ENCODE measurements around the gene SLC46A3. TPM values are rescaled to one million over a fixed set of nuclear protein-coding genes. Genes with fewer than 3 reads are reported as not detected.

The SLC46A3 gene
- total RNA-seq, 6 donors from 2014 or later: 5.8 to 25.0 (median 14.6) TPM

- no peak for DNase-seq
- H3K4me3 ChIP-seq: no peak overlapping the region
- H3K4me1 ChIP-seq: no peaks in the 10 kb centered on the region
- no peak for ATAC-seq (ENCODE audit: low FRiP score in 2 of 2)
- 58 to 62% methylated on average over 2 of the region's 2 CpGs for WGBS, 2 donors
- no peak overlapping the region for H3K27ac ChIP-seq
- TF ChIP-seq EP300 (IDR thresholded peaks at IDR 0.05) (no peak), CTCF (IDR thresholded peaks at IDR 0.05) (no peak), POLR2AphosphoS5 (IDR thresholded peaks at IDR 0.05) (no peak), POLR2A (IDR thresholded peaks at IDR 0.05) (no peak)
- no peaks in the 10 kb centered on the region for H3K36me3 ChIP-seq
- H3K27me3 ChIP-seq: no peaks in the 10 kb centered on the region
- H3K9me3 ChIP-seq: no peaks in the 10 kb centered on the region
Observed at GRCh38 chr13:28728642-28729041, 9.9 kb upstream of the SLC46A3 start.

GRCh38 chr13:28725046-28725610 lies 6.4 kb upstream of the SLC46A3 start:
- no peaks in the 10 kb centered on the region for H3K36me3 ChIP-seq
- ATAC-seq (ENCODE audit: low FRiP score in 2 of 2): no peak

GRCh38 chr13:28723806-28724205 lies 5.0 kb upstream of the SLC46A3 start:
- Histone ChIP-seq H3K4me1 (peaks cover 0 to 7% (median 6%) of the 10 kb centered on the region in 4 donors), H3K4me3 (no peak overlapping the region), H3K27me3 (no peaks in the 10 kb centered on the region), H3K27ac (no peak overlapping the region), H3K9me3 (no peaks in the 10 kb centered on the region), H3K36me3 (no peaks in the 10 kb centered on the region)
- TF ChIP-seq CTCF (IDR thresholded peaks at IDR 0.05): no peak
- DNase-seq (peak in 1 of 2 donors; percentile 77), ATAC-seq (ENCODE audit: low FRiP score in 2 of 2) (no peak)
- WGBS, 2 donors: 97 to 98% methylated on average over 22 of the region's 22 CpGs

More at GRCh38 chr13:28725046-28725610, 6.4 kb upstream of the SLC46A3 start:
- 91 to 93% methylated on average over 3 of the region's 3 CpGs for WGBS, 2 donors
- no peaks in the 10 kb centered on the region for H3K27me3 ChIP-seq
- no peak overlapping the region for H3K4me3 ChIP-seq
- TF ChIP-seq POLR2A (IDR thresholded peaks at IDR 0.05) (no peak), CTCF (IDR thresholded peaks at IDR 0.05) (no peak)
- no peak overlapping the region for H3K27ac ChIP-seq
- DNase-seq: no peak
- H3K4me1 ChIP-seq: no peaks in the 10 kb centered on the region
- no peaks in the 10 kb centered on the region for H3K9me3 ChIP-seq

- 36 to 41% methylated on average over 15 of the region's 15 CpGs for WGBS, 2 donors
- ATAC-seq (ENCODE audit: low FRiP score in 2 of 2) (no peak), DNase-seq (no peak)
- peaks cover 20 to 30% (median 25%) of the 10 kb centered on the region in 4 donors for H3K4me1 ChIP-seq
- no peaks in the 10 kb centered on the region for H3K9me3 ChIP-seq
- H3K27me3 ChIP-seq: no peaks in the 10 kb centered on the region
- no peaks in the 10 kb centered on the region for H3K36me3 ChIP-seq
- TF ChIP-seq CTCF (IDR thresholded peaks at IDR 0.05) (no peak), POLR2A (IDR thresholded peaks at IDR 0.05) (no peak), EP300 (IDR thresholded peaks at IDR 0.05) (no peak), POLR2AphosphoS5 (IDR thresholded peaks at IDR 0.05) (no peak)
- H3K27ac ChIP-seq: peak overlapping the region; percentile 95 to 99 (median 96)
- H3K4me3 ChIP-seq: peak overlapping the region in 3 of 4 donors; percentile 62 to 78 (median 71)
Observed at GRCh38 chr13:28719227-28720055, 671 bp upstream of the SLC46A3 start.

Data from upper lobe of left lung (tissue), 6 donors.